ENCODE results near the gene PRTG. TPM values are rescaled to one million over a fixed set of nuclear protein-coding genes. Genes with fewer than 3 reads are reported as not detected.
A peak's percentile ranks its signal among the peaks of the same experiment; 100 is the strongest.

PRTG gene
- total and polyA plus RNA-seq, 2 experiments from 2014 or later: 0.63 to 3.4 TPM

DNA sequence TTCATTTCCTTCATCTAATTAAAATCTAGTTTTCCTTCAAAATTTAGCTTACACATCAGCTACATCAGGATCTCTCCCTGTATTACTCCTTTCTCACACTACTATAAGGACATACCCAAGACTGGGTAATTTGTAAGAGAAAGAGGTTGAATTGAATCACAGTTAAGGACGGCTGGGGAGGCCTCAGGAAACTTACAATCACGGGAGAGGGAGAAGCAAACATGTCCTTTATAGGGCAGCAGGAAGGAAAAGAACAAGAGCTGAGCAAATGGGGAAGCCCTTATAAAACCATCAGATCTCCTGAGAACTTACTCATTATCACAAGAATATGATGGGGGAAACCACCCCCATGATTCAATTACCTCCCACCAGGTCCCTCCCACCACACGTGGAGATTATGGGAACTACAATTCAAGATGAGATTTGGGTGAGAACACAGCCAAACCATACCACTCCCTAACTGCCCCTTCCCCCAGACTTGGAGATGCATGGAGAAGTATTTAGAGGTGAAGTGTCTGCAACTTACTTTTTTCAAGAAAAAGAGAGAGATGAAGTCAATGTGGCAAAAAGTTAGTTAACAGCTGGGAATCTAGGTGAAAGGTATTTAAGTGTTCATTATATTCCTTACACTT, 21.3 kb downstream of the PRTG start:
- peaks cover 2% of the 10 kb centered on the region for H3K27me3 Mint-ChIP-seq (ENCODE audit: insufficient read depth, low read depth, poor library complexity)
- Histone ChIP-seq H4K20me1 (replicated peaks; ENCODE audit: insufficient read depth) (no peaks in the 10 kb centered on the region), H3K36me3 (ENCODE audit: insufficient read depth) (no peaks in the 10 kb centered on the region), H3K4me3 (no peak overlapping the region), H3K4me2 (peak overlapping the region; percentile 53), H3K27me3 (ENCODE audit: insufficient read depth) (peaks cover 6% of the 10 kb centered on the region), H3K79me2 (replicated peaks; ENCODE audit: insufficient read depth) (no peaks in the 10 kb centered on the region), H3K4me1 (ENCODE audit: insufficient read depth) (peaks cover 15% of the 10 kb centered on the region; the same call in 1 of the 2 replicates), H2AFZ (no peak overlapping the region), H3F3A (replicated peaks; ENCODE audit: low read depth) (no peaks in the 10 kb centered on the region), H3K27ac (ENCODE audit: low read depth) (no peak overlapping the region), H3K9me2 (ENCODE audit: insufficient read depth) (no peaks in the 10 kb centered on the region)
- no peak overlapping the region for H3K27ac Mint-ChIP-seq
- no peak overlapping the region for H3K4me3 Mint-ChIP-seq
- H3K9me3 Mint-ChIP-seq: peaks cover 17% of the 10 kb centered on the region
- H3K36me3 Mint-ChIP-seq (ENCODE audit: low read depth): peaks cover 19% of the 10 kb centered on the region
- TF ChIP-seq, protein P1, sequence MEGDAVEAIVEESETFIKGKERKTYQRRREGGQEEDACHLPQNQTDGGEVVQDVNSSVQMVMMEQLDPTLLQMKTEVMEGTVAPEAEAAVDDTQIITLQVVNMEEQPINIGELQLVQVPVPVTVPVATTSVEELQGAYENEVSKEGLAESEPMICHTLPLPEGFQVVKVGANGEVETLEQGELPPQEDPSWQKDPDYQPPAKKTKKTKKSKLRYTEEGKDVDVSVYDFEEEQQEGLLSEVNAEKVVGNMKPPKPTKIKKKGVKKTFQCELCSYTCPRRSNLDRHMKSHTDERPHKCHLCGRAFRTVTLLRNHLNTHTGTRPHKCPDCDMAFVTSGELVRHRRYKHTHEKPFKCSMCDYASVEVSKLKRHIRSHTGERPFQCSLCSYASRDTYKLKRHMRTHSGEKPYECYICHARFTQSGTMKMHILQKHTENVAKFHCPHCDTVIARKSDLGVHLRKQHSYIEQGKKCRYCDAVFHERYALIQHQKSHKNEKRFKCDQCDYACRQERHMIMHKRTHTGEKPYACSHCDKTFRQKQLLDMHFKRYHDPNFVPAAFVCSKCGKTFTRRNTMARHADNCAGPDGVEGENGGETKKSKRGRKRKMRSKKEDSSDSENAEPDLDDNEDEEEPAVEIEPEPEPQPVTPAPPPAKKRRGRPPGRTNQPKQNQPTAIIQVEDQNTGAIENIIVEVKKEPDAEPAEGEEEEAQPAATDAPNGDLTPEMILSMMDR (conservative IDR thresholded peaks at IDR 0.05; ENCODE audit: low read depth in 2 of 2): no peak
- TF ChIP-seq CREB1 (CRISPR knock-in tag; IDR thresholded peaks at IDR 0.05; ENCODE audit: low read depth) (no peak), POLR2AphosphoS5 (IDR thresholded peaks at IDR 0.05; ENCODE audit: low read depth) (no peak), ZNF331 (CRISPR knock-in tag; IDR thresholded peaks at IDR 0.05; ENCODE audit: low read depth) (no peak), ZNF114 (CRISPR knock-in tag; IDR thresholded peaks at IDR 0.05) (no peak), EZH2phosphoT487 (IDR thresholded peaks at IDR 0.05; ENCODE audit: unreplicated experiment) (no peak), NANOG (IDR thresholded peaks at IDR 0.05; ENCODE audit: borderline replicate concordance) (no peak), JUNB (IDR thresholded peaks at IDR 0.05; ENCODE audit: unreplicated experiment) (no peak), STAT1 (IDR thresholded peaks at IDR 0.05; ENCODE audit: unreplicated experiment) (no peak), EZH2 (IDR thresholded peaks at IDR 0.05; ENCODE audit: low read depth, unreplicated experiment) (no peak)
- TF ChIP-seq, protein P2, sequence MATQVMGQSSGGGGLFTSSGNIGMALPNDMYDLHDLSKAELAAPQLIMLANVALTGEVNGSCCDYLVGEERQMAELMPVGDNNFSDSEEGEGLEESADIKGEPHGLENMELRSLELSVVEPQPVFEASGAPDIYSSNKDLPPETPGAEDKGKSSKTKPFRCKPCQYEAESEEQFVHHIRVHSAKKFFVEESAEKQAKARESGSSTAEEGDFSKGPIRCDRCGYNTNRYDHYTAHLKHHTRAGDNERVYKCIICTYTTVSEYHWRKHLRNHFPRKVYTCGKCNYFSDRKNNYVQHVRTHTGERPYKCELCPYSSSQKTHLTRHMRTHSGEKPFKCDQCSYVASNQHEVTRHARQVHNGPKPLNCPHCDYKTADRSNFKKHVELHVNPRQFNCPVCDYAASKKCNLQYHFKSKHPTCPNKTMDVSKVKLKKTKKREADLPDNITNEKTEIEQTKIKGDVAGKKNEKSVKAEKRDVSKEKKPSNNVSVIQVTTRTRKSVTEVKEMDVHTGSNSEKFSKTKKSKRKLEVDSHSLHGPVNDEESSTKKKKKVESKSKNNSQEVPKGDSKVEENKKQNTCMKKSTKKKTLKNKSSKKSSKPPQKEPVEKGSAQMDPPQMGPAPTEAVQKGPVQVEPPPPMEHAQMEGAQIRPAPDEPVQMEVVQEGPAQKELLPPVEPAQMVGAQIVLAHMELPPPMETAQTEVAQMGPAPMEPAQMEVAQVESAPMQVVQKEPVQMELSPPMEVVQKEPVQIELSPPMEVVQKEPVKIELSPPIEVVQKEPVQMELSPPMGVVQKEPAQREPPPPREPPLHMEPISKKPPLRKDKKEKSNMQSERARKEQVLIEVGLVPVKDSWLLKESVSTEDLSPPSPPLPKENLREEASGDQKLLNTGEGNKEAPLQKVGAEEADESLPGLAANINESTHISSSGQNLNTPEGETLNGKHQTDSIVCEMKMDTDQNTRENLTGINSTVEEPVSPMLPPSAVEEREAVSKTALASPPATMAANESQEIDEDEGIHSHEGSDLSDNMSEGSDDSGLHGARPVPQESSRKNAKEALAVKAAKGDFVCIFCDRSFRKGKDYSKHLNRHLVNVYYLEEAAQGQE (IDR thresholded peaks at IDR 0.05; ENCODE audit: unreplicated experiment): no peak
- TF ChIP-seq, protein P3, sequence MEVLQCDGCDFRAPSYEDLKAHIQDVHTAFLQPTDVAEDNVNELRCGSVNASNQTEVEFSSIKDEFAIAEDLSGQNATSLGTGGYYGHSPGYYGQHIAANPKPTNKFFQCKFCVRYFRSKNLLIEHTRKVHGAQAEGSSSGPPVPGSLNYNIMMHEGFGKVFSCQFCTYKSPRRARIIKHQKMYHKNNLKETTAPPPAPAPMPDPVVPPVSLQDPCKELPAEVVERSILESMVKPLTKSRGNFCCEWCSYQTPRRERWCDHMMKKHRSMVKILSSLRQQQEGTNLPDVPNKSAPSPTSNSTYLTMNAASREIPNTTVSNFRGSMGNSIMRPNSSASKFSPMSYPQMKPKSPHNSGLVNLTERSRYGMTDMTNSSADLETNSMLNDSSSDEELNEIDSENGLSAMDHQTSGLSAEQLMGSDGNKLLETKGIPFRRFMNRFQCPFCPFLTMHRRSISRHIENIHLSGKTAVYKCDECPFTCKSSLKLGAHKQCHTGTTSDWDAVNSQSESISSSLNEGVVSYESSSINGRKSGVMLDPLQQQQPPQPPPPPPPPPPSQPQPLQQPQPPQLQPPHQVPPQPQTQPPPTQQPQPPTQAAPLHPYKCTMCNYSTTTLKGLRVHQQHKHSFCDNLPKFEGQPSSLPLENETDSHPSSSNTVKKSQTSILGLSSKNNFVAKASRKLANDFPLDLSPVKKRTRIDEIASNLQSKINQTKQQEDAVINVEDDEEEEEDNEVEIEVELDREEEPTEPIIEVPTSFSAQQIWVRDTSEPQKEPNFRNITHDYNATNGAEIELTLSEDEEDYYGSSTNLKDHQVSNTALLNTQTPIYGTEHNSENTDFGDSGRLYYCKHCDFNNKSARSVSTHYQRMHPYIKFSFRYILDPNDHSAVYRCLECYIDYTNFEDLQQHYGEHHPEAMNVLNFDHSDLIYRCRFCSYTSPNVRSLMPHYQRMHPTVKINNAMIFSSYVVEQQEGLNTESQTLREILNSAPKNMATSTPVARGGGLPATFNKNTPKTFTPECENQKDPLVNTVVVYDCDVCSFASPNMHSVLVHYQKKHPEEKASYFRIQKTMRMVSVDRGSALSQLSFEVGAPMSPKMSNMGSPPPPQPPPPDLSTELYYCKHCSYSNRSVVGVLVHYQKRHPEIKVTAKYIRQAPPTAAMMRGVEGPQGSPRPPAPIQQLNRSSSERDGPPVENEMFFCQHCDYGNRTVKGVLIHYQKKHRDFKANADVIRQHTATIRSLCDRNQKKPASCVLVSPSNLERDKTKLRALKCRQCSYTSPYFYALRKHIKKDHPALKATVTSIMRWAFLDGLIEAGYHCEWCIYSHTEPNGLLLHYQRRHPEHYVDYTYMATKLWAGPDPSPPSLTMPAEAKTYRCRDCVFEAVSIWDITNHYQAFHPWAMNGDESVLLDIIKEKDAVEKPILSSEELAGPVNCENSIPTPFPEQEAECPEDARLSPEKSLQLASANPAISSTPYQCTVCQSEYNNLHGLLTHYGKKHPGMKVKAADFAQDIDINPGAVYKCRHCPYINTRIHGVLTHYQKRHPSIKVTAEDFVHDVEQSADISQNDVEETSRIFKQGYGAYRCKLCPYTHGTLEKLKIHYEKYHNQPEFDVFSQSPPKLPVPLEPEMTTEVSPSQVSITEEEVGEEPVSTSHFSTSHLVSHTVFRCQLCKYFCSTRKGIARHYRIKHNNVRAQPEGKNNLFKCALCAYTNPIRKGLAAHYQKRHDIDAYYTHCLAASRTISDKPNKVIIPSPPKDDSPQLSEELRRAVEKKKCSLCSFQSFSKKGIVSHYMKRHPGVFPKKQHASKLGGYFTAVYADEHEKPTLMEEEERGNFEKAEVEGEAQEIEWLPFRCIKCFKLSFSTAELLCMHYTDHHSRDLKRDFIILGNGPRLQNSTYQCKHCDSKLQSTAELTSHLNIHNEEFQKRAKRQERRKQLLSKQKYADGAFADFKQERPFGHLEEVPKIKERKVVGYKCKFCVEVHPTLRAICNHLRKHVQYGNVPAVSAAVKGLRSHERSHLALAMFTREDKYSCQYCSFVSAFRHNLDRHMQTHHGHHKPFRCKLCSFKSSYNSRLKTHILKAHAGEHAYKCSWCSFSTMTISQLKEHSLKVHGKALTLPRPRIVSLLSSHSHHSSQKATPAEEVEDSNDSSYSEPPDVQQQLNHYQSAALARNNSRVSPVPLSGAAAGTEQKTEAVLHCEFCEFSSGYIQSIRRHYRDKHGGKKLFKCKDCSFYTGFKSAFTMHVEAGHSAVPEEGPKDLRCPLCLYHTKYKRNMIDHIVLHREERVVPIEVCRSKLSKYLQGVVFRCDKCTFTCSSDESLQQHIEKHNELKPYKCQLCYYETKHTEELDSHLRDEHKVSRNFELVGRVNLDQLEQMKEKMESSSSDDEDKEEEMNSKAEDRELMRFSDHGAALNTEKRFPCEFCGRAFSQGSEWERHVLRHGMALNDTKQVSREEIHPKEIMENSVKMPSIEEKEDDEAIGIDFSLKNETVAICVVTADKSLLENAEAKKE (CRISPR knock-in tag; IDR thresholded peaks at IDR 0.05): no peak
- TF ChIP-seq, protein P4, sequence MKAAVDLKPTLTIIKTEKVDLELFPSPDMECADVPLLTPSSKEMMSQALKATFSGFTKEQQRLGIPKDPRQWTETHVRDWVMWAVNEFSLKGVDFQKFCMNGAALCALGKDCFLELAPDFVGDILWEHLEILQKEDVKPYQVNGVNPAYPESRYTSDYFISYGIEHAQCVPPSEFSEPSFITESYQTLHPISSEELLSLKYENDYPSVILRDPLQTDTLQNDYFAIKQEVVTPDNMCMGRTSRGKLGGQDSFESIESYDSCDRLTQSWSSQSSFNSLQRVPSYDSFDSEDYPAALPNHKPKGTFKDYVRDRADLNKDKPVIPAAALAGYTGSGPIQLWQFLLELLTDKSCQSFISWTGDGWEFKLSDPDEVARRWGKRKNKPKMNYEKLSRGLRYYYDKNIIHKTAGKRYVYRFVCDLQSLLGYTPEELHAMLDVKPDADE (IDR thresholded peaks at IDR 0.05): no peak
- H3K4me1 Mint-ChIP-seq: peaks cover 24% of the 10 kb centered on the region
- peak; percentile 70 for ATAC-seq
- DNase-seq (ENCODE audit: low spot score): no peak

Data from GM23338 (cell line).